ENCODE data around the gene CCDC61. TPM values are rescaled to one million over a fixed set of nuclear protein-coding genes. Genes with fewer than 3 reads are reported as not detected.

Gene CCDC61, protein sequence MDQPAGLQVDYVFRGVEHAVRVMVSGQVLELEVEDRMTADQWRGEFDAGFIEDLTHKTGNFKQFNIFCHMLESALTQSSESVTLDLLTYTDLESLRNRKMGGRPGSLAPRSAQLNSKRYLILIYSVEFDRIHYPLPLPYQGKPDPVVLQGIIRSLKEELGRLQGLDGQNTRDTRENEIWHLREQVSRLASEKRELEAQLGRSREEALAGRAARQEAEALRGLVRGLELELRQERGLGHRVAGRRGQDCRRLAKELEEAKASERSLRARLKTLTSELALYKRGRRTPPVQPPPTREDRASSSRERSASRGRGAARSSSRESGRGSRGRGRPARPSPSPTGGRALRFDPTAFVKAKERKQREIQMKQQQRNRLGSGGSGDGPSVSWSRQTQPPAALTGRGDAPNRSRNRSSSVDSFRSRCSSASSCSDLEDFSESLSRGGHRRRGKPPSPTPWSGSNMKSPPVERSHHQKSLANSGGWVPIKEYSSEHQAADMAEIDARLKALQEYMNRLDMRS
- polyA plus RNA-seq (ENCODE audit: insufficient read length in 4 of 4) = 10 to 100 TPM; 10.8 to 17.0 (median 15.3) TPM

GRCh38 chr19:45994998-45995714 is at the start of gene CCDC61:
Gene CCDC61, plus strand, starts transcription at chr19:45995467. Its CDS starts 7,552 bp downstream, at chr19:46003019.
- peak; percentile 98 to 100 (median 100) for DNase-seq (ENCODE audit: low read depth in 4 of 4, low spot score in 2 of 4)

DNA sequence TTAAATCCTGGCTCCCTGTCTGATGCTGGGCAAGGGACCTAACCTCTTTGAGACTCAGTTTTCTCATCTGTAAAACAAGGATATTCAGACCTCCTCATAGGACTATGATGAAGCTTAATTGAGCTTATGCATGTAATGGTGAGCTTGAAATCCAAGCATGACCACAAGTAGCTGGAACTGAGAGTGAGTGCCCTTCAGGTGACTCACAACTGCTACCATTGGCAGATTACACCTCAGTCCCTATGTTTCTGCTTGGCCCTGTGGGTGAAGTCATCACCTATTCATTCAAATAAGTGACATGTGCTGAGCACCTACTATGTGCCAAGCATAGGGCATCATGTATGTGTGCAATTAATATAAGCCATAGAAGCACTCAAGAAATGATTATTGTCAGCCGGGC is 47.3 kb upstream of the CCDC61 start:
- DNase-seq (ENCODE audit: low read depth in 4 of 4, low spot score in 2 of 4) = no peak

- no peak for DNase-seq (ENCODE audit: low read depth in 4 of 4, low spot score in 2 of 4)
Observed at GRCh38 chr19:45952341-45952685, 43.0 kb upstream of the CCDC61 start.

DNA sequence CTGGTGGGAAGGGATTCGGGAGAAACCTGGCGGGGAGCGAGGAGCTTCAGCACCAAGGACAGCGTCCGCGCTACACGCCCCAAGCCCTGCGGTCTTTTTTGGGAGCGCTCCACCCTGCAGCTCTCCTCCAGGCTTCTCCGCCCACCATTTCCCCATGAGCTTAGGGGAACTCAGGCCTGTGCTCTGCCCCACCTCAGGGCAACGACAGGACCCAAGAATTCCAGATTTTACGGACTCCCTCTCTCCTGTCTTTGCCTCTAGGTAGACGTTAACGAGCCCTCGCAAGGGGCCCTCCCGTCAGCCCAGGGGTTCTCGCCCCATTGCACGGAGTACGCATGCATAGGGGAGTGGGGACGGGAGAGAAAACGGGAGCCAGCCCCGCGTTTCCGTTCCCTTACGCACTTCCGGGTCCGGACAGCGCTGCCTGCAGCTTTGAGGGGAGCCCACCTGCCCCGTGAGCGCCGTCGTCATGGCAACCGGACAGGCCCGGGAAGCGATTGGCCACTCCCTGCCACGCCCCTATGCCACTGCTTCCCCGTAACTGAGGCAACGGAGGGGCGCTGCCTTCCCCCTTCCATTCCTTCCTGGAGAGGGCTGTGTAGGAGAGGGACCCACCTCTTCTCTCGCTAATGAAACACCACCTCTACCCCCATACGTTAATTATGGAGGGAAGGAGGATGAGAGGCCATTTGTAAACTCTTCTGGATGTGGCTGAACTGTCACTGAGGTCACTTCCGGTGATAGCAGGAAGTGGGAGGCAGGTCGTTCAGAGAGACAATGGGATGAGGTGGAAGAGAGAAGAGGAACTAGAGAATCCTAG is 42.4 kb upstream of the CCDC61 start:
- DNase-seq (ENCODE audit: low read depth in 4 of 4, low spot score in 2 of 4) = peak; percentile 35 to 63 (median 42)

DNA sequence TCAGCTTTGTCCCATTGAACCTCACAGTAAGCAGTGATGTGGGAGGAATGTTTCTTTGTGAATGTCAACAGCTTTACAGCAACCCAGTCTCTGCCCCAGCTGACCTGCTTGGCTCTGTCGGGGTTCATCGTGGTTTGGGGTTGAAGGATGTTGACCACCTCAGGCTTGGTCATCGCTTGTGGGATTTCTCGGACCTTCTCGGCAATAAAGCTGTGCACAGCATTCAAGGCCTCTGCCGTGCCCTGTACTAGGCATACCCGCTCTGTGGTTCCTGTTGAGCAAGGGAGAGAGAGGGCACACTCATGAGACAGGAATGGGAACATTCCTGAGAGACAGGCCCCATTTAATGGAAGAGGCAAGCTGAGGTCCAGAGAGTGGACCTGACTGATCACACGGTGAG is 41.6 kb upstream of the CCDC61 start:
- DNase-seq (ENCODE audit: low read depth in 4 of 4, low spot score in 2 of 4) = no peak

DNA sequence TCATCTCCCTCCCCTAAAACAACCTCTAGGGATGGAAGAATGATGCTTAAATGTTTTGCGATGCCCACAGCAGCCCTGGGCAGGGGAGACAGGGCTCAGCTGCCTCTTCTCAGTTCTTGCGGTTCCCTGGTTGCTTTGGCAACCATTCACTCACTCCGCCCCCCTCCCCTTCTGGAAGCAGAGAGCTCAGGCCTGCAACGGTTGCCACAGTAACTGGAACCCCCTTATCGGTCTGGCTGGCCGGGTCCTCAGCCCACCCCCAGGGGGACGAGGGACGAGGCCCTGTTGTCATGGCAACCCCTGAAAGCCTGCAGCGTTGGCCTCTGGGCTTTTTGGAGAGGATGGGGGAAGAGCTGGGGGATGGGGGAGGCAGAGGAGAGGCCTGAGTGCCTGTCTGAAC is 41.1 kb upstream of the CCDC61 start:
- no peak for DNase-seq (ENCODE audit: low read depth in 4 of 4, low spot score in 2 of 4)

DNA sequence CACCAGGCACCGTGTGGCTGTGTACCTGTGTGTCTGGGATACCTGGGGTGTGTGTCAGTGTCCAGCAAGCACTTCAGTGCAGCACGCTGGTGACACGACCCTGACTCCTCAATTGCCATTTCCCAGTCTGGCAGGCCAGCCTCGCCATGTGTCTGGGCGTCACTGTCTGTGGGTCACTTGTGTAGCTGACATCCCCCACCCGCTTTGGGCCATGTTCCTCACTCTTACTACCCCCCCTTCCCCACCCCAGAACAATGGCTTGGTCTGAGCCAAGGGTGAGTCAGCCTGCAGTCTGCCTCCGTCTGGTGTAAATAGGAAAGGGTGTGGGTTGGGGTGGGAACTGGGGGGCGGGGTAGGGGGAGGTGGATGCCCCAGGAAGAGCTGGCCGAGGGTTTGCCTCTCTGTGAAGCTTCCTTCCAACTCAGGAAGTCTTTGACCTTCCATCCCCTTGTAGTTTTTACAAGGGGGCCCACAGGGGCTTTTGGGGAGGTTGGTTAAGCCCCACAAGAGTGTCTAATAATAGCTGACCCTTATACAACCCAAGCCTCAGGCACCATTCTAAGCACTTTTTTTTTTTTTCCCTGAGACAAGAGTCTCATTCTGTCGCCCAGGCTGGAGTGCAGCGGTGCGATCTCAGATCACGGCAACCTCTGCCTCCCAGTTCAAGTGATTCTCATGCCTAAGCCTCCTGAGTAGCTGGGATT is 39.2 kb upstream of the CCDC61 start:
- no peak for DNase-seq (ENCODE audit: low read depth in 4 of 4, low spot score in 2 of 4)

DNA sequence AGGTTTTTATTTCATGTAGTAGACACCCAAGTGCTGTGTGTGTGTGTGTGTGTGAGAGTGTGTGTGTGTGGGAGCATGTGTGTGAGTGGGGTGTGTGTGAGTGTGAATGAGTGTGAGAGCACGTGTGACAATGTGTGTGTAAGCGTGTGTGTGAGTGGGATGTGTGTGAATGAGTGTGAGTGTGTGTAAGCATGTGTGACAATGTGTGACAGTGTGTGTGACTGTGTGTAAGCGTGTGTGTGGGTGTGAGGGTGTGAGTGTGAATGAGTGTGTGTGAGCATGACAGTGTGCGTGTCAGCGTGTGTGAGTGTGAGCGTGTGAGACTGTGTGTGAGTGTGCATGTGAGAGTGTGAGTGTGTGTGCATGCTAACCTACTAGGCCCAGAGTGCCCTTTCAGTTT is 36.9 kb upstream of the CCDC61 start:
- DNase-seq (ENCODE audit: low read depth in 4 of 4, low spot score in 2 of 4) = no peak

- no peak for DNase-seq (ENCODE audit: low read depth in 4 of 4, low spot score in 2 of 4)
Observed at GRCh38 chr19:45958769-45959516, 36.3 kb upstream of the CCDC61 start.

GRCh38 chr19:45959517-45960025 is 35.7 kb upstream of the CCDC61 start:
- DNase-seq (ENCODE audit: low read depth in 4 of 4, low spot score in 2 of 4) = no peak

DNA sequence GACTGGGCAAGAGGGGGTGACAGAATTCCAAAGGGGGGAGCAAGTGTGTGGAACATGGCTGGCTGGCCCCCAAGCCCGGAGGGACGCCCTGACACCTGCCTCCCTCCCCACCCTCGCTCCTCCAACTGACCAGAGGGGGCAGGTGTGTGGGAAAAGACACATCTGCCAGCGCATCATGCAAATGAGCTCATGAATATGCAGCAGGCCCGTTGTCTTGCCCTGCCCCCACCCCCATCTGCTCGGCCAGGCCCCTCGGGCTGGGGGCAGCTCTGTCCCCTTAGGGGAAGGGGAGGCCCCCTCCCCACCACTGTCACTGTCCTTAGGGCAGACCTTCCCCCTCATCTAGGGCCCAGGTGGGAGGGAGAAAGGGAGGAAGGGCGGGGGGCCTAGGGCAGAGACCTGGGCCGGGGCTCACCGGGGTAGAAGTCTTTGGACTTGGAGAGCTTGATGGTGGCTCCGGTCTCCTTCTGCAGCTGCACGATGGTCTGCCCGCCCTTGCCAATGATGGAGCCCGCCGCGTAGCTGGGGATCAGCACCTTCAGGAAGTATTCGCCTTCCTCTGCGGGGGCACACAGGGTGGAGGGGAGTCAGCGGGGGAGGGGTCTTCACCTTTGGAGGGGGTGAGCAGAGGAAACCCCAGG is 34.6 kb upstream of the CCDC61 start:
- no peak for DNase-seq (ENCODE audit: low read depth in 4 of 4, low spot score in 2 of 4)

DNA sequence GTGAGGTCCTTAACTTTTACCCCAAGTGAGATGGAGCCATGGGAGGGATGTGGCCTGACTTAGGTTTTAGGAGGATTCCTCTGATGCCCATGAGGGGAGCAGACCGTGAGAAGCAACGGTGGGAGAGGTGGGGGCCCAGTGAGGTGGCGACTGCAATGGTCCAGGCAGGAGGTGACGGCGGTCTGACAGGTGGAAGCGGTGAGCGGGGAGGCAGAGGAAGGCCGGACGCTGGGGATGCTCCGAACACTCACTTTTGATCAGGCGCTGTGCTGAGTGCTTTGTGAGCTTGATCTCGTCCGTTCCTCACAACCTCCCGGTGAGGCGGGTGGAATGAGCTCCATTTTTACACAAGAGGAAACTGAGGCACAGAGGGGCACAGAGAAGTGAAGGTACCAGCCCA is 33.2 kb upstream of the CCDC61 start:
- no peak for DNase-seq (ENCODE audit: low read depth in 4 of 4, low spot score in 2 of 4)

GRCh38 chr19:45967246-45967645 is 28.0 kb upstream of the CCDC61 start:
- no peak for DNase-seq (ENCODE audit: low read depth in 4 of 4, low spot score in 2 of 4)

- no peak for DNase-seq (ENCODE audit: low read depth in 4 of 4, low spot score in 2 of 4)
Observed at GRCh38 chr19:45968626-45969025, 26.6 kb upstream of the CCDC61 start.

GRCh38 chr19:45969676-45970075 is 25.6 kb upstream of the CCDC61 start:
- no peak for DNase-seq (ENCODE audit: low read depth in 4 of 4, low spot score in 2 of 4)

- DNase-seq (ENCODE audit: low read depth in 4 of 4, low spot score in 2 of 4) = no peak
Observed at GRCh38 chr19:45971260-45971902, 23.9 kb upstream of the CCDC61 start.

DNA sequence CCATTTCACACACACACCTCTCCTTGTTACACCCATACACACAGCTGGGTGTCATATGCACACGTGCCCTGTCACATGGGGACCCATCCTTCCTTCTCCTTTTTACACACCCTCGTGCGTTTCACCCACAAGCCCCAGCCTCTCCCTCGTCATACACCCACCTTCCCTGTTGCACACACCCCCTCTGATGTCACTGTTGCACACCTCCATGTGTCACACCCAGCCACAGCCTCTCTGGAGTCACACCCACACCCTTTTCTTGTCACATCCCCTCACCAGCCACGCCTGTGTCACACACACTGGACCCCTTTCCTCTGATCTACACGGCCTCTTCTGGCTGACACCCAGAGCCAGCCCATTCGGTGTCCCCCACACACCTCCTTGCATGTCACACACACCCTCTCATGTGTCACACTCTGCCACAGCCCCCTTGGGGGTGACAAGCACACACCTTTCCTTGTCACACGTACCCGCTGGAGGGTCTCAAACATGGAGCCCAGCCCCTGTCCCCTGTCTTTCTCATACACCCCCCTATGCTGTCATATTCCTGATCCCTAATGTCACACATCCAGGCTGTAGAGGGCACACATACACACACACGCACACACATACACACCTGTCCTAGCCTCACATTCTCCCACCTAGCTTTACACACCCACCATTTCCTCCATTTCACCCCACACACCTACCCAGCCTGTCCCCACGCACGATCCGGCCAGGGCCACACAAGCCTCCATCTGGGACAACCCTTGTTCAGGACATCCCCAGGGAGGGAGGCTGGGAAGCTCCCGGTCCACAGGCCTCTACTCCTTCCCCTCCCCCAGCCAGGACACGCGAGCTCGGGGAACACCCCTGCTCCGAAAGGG is 23.0 kb upstream of the CCDC61 start:
- no peak for DNase-seq (ENCODE audit: low read depth in 4 of 4, low spot score in 2 of 4)

Measured in left renal cortex interstitium (tissue), 4 donors.